GM18505 (cell line): ENCODE results near the gene CACNG6.

Experiments used
- ATAC-seq: cut with Tn5 transposase; IDR thresholded peaks from one replicate; pipeline ENCODE4 v1.9.1; 2021; ENCODE audit not compliant: unreplicated experiment
- POLR2A ChIP-seq: IDR thresholded peaks from 4 replicates; pipeline ENCODE4 v1.6.1; 2011; ENCODE audit warnings: borderline replicate concordance; ENCODE audit not compliant: insufficient read depth, insufficient read length; ENCODE audit errors: extremely low read depth

Gene CACNG6

DNA sequence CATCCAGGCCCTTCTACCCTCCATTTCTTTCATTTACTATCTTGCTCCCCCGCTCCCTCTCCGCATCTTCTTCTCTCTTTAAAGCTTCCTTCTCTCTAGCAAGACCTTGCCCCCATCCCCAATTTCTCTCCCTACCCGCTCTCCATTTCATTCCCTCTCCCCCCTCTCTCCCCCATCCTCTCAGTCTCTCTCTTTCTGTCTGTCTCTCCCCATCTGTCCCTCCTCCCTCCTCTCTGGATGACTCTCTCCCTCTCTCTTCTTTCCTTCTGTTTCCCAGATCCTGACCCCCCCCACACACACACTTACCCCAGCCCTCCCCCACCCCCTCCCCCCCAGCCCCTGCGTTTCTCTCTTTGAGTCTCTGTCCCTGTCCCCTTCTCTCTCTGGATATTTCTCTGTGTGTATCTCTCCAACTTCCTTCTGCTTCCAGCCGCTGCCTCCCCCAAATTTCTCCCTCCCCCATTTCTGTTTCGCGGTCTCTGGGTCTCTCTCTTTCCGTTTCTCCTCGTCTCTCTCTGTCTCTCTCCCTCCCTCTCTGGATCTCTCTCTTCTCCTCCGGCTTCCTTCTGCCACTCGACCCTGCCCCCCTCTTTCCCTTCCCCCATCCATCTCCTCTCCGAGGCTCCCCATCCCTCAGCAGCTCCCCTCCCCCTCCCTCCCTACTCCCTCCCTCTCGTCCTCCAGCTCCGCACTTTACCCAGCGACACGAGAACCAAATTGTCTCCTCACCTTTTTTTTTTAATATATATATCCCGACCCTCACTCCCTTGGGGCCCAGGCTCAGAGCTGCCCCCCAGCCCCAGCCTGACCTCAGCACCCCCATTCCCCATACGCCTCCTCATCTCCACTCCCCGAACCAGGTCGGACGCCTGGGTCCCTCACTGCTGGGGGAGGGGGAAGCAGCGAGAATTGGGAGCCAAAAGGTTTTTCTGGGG is 32.3 kb upstream of the CACNG6 start:
- ATAC-seq: no peak
- no peak for TF ChIP-seq POLR2A

DNA sequence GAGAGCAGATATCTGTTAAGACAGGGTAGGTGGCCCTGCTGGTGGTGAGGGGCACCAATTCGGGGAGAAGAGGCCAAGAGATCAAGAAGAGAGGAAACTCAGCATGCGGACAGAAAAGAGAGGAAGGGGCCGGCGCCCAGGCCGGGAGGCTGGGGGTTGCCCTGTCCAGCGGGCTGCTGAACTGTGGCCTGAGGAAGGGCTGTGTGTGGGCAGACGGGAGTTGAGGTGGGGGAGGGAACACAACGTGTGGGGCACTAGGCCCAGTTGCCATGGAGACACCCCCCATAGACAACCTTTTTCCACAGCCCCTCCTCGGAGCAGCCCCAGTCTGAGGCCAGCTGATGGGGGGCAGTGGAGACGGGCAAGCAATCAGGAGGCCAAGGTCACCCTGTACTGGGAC is 31.2 kb upstream of the CACNG6 start:
- TF ChIP-seq POLR2A: no peak
- no peak for ATAC-seq

DNA sequence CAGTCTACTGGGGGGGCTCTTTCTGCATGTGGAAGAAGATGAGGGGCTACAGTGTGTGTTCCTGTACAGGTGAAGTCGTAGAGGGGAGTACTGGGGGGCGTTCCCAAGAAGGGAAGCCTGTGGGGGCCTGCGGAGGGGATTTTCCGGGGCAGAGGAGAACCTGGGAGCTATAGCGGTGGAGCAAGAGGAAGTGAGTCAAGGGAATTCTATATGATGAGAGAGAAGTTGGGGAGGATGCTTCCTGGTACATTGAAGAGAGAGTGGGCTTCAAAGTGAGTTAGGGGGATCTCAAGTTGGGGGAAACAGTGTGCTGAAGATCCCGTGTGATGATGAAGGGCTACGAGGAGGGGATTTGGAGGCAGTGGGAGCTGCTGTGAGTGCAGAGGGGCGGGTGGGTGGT is 30.6 kb upstream of the CACNG6 start:
- no peak for TF ChIP-seq POLR2A
- no peak for ATAC-seq

DNA sequence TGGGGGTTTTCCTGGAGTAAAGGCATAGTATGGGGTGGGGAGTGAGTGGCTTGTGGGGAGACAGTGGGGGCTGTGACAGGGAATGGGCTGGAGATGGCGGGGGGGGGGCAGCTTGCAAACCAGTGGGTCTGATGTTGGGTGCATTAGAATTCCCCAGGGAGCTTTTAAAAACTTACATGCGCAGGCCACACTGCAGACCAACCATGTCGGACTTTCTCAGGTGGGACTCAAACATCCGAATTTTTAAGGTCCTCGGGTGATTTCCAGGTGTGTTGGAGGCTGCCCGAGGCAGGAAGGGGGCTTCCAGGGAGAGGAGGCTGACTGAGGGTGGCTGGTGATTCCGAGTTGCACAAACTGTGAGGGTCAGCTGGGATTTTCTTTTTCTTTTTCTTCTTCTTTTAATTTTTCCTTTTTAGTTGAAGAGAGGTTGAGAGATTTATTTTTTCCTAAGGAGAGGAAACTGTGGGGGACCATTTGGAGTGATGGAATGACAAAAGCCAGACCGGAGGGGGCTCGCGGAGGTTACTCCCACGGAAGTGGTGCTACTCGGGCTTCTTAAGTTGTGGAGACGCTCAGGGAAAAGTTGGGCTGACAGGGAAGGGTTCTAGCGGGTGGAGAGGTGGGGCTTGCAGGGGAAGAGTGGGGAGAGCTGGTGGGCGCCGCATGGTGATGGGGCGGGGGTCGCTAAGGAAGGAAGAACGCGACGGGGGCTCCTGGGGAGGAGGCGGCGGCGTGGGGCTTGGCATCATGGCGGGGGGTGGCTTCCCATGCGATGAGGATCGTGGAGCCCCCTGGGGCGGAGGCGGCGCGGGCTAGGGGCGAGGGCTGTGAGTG is 29.7 kb upstream of the CACNG6 start:
- no peak for ATAC-seq

DNA sequence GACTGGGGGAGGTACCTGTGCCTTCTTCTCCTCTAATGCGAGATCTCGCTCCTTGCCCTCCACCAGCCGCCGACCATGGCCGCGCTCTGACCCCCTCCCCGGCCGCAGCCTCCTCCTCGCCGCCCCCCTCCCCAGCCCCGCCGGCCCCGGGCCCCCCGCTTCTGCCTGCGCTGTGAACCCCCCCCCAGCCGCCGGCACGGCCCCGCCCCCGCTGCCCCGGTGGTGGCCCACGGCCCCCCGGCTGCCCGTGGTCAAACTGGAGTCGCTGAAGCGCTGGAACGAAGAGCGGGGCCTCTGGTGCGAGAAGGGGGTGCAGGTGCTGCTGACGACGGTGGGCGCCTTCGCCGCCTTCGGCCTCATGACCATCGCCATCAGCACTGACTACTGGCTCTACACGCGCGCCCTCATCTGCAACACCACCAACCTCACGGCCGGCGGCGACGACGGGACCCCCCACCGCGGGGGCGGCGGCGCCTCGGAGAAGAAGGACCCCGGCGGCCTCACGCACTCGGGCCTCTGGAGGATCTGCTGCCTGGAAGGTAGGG is 28.5 kb upstream of the CACNG6 start, which contains the start of gene CACNG8:
TSS of gene CACNG8 (plus strand) at position 51 of the 545 bp plus-strand sequence.
- no peak for TF ChIP-seq POLR2A

More for the DNA sequence above, 29.7 kb upstream of the CACNG6 start:
- no peak for TF ChIP-seq POLR2A

DNA sequence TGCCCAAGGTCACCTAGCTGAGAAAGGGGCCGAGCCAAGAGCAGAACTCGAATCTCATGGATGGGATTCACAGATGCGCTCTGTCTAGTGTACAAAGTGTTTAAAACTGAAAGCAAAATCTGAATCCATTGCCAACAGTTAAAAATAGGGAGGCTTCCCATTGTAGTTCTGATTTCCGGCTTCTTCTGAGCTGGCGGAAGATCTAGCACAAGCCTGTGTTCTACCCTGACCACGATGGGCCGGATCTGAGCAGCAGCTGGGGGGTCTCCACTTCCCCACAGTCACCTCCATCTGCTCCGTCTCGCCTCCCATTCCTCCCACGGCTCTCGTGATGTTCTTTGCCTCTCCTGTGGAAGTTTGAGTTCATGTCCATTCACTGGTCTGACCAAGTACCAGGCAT is 26.3 kb upstream of the CACNG6 start:
- TF ChIP-seq POLR2A: no peak
- no peak for ATAC-seq

More for the DNA sequence above, 28.5 kb upstream of the CACNG6 start, which contains the start of gene CACNG8:
- ATAC-seq: no peak

DNA sequence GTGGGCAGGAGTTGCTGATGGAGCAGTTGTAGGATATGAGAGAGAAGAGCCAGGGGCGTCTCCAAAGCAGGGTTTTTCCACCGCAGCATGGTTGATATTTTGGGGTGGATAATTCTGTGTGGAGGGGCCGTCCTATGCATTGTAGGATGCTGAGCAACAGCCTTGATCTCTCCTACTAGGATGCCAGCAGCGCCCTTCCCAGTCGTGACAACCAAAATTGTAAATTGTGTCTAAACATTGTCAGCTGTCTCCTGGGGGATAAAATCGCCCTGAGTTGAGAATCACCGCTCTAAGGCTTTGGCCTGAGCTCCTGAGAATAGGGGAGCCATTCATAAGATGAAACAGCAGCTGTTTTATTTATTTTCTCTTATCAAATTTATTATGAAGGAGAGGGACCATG is 24.5 kb upstream of the CACNG6 start:
- ATAC-seq: no peak
- TF ChIP-seq POLR2A: no peak

DNA sequence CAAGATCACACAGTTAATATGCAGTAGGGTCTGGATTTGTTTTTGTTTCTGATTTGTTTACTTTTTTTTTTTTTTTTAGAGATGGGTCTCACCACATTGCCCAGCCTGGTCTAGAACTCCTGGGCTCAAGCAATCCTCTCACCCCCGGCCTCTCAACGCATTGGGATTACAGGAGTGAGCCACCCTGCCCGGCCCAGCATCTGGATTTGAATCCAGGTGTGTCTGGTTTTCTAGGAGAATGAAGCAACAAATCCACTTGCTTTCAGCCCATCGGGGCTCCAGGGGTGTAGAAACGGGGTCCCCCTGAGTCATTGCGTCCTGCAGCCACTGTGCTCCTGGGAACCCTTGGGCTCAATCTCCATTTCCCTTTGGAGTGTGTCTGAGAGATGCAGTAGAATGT is 22.1 kb upstream of the CACNG6 start:
- TF ChIP-seq POLR2A: no peak
- no peak for ATAC-seq

DNA sequence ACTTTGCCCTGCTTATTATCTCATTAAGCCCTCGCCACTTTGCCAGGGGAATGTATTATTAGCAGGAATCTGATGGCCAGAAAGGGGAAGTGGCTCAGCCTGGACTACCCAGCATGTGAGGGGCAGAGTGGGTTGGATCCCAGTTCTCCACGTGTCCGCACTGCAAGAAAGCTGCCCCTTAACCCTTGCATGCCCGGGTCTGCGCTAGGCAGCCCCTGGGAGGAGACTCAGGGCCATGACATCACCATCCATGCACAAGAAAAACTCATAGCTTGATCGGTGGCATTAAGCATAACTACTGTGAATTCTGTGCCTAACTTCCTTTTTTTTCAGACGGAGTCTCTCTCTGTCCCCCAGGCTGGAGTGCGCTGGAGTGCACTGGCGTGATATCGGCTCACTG is 19.8 kb upstream of the CACNG6 start:
- no peak for ATAC-seq
- no peak for TF ChIP-seq POLR2A

DNA sequence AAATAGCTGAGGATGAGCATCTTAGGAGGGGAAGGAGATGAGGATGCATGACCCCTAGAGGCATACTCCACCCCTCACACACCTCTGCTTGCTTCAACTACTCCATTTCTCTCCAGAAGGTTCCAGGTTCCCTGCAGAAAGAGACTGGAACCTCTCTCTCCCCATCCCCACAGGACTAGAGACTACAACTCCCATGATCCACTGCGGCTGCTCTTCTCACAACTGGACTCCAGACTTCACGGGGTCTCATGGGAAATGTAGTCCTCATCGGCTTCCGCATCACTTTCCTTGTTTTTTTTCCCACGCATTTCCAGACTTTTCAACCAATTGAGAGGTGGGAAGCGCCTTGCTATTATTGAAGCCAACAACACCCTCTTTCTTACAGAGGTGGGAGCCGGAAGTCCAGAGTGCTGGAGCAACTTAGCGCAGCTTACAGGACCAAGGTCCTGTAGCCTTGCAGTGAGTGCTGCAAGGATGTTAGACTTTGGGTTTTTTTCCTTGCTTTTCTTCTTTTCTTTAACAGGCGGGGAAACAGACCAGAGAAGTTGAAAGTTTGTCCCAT is 13.9 kb upstream of the CACNG6 start:
- no peak for ATAC-seq

DNA sequence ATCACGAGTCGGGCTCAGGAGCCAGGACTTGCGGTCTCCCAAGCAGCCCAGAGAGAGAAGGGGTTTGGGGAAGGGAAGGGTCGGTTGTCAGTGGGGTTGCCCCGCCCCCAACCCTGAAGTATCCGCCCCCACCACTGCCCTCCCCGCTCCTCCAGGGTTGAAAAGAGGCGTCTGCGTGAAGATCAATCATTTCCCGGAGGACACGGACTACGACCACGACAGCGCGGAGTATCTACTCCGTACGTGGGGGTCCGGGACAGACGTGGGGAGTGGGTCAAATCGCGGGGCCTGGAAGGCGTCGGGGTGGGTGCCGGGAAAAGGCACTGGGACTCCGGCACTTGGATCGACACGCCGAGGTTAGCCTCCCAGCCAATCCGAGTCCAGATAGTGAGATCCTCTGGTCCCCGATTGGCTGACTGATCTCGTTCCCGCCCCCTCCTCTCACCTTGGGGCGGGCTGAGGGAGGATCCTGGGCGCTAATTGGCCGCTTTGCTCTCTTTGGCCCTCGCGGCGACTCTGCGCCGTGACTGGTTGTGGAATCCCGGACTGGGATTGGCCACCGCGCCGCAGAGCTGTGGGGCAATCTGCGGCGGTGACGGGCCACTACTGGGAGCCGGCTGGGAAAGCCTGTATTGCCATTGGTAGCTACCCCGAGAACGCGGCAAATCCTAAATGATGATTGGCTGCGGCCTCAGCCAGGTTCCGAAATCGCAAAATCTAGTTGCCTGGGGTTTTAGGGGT is 13.3 kb upstream of the CACNG6 start:
- TF ChIP-seq POLR2A: no peak
- no peak for ATAC-seq

More for the DNA sequence above, 13.9 kb upstream of the CACNG6 start:
- no peak for TF ChIP-seq POLR2A
